HG03064 (cell line): ENCODE measurements around the gene WRNIP1.
A peak's percentile ranks its signal among the peaks of the same experiment; 100 is the strongest.
"Not testable (repeated sequence)": the region's sequence is repeated elsewhere in the genome, so short reads cannot be mapped to it uniquely, and the experiment has no call there.

ENCODE experiments used
- ATAC-seq: cut with Tn5 transposase; IDR thresholded peaks from one replicate; pipeline ENCODE4 v1.9.1; 2021; ENCODE audit warnings: low read depth; ENCODE audit not compliant: unreplicated experiment

WRNIP1 gene

GRCh38 chr6:2760882-2761842, 4.0 kb upstream of the WRNIP1 start:
- no peak for ATAC-seq

GRCh38 chr6:2762868-2763267, 2.3 kb upstream of the WRNIP1 start:
- not testable (repeated sequence) for ATAC-seq

- ATAC-seq, result no peak
Measured at GRCh38 chr6:2763345-2763841, 1.8 kb upstream of the WRNIP1 start.

GRCh38 chr6:2763876-2764540, 1.2 kb upstream of the WRNIP1 start:
- ATAC-seq, result no peak

GRCh38 chr6:2764610-2765165, 505 bp upstream of the WRNIP1 start:
- peak; percentile 53 for ATAC-seq

- ATAC-seq, result peak; percentile 10
Measured at GRCh38 chr6:2765896-2766766, 938 bp downstream of the WRNIP1 start.

GRCh38 chr6:2766767-2767656, 1.8 kb downstream of the WRNIP1 start:
- no peak for ATAC-seq

- ATAC-seq, result no peak
Measured at GRCh38 chr6:2767657-2768524, 2.7 kb downstream of the WRNIP1 start.

- no peak for ATAC-seq
Measured at GRCh38 chr6:2768696-2769095, 3.5 kb downstream of the WRNIP1 start.

GRCh38 chr6:2770171-2770570, 5.0 kb downstream of the WRNIP1 start:
- no peak for ATAC-seq

GRCh38 chr6:2771079-2771478, 5.9 kb downstream of the WRNIP1 start:
- no peak for ATAC-seq

GRCh38 chr6:2772840-2773239, 7.6 kb downstream of the WRNIP1 start:
- no peak for ATAC-seq

GRCh38 chr6:2773449-2773848, 8.3 kb downstream of the WRNIP1 start:
- ATAC-seq, result no peak

- no peak for ATAC-seq
Measured at GRCh38 chr6:2775003-2775402, 9.8 kb downstream of the WRNIP1 start.

- ATAC-seq, result no peak
Measured at GRCh38 chr6:2777249-2777648, 12.1 kb downstream of the WRNIP1 start.

- no peak for ATAC-seq
Measured at GRCh38 chr6:2780102-2780737, 15.0 kb downstream of the WRNIP1 start.

- ATAC-seq, result no peak
Measured at GRCh38 chr6:2781685-2782355, 16.6 kb downstream of the WRNIP1 start.
